Anterior cingulate cortex (tissue), 58 donors: Measurements from ENCODE around the gene TEKTIP1.
A peak's percentile ranks its signal among the peaks of the same experiment; 100 is the strongest.
"Not testable (repeated sequence)": the region's sequence is repeated elsewhere in the genome, so short reads cannot be mapped to it uniquely, and the experiment has no call there.

Experiments used
- DNase-seq, 58 donors: peaks; one replicate each; lab custom pipeline; 2025; lab: John Stamatoyannopoulos, UW

TEKTIP1 gene

DNA sequence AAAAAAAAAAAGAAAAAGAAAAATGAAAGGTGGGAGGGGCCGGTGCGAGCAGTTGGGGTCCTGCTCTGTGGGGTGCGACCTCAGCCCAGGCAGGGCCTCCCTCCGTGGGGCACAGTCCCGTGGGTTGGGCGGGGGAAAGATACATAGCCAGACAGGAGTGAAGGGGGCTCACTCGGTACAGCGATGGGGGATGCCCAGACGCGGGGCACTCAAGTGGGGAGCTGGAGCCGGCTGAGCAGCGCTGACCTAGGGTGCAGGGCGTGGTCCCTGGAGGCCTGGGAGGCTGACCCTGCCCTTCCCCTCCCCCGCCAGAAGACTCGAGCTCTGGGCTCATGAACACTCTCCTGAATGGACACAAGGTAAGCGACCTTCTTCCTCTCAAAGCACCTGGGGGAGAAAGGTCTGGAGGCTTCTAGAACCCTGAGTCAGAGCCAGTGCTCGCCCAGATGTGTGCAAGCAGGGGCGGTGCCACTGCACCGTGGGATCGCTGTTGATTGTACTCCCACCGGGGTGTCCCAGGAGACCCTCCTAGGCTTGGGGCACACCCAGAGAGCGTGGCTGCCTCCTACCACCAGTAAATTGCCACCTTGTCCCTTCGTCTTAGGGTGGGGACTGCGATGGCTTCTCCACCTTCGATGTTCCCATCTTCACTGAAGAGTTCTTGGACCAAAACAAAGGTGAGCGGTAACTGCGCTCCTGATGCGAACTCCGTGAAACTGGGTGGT, 37.1 kb downstream of the TEKTIP1 start:
- no peak for DNase-seq

DNA sequence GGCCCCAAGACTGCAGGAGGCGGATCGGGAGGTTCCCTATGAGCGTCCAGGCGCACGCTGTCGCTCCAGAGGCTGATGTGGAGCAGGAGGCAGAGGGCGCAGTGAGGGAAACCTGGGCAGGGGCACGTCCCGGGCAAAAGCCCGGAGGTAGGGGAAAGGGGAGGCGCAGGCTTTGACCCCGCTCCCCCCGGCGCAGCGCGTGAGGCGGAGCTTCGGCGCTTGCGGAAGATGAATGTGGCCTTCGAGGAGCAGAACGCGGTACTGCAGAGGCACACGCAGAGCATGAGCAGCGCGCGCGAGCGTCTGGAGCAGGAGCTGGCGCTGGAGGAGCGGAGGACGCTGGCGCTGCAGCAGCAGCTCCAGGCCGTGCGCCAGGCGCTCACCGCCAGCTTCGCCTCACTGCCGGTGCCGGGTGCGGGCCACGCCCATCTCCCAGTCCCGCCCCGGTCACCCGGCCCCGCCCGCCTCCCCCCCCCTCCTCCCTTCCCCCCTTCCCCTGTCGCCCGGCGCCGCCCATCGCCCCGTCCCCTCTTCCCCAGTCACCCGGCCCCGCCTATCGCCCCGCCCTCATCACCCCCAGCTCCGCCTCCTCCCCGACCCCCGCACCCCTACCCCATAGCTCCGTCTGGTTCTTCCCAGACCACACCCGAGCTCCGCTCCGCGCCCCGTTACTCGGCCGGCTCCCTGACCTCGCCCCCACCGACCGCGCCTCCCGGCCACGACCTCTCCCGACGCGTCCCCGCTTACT, 37.9 kb downstream of the TEKTIP1 start:
- peak in 50 of 58 donors; percentile 6 to 84 (median 44) for DNase-seq

- DNase-seq, result no peak
Measured at GRCh38 chr19:3577723-3578344, 38.9 kb downstream of the TEKTIP1 start.

DNA sequence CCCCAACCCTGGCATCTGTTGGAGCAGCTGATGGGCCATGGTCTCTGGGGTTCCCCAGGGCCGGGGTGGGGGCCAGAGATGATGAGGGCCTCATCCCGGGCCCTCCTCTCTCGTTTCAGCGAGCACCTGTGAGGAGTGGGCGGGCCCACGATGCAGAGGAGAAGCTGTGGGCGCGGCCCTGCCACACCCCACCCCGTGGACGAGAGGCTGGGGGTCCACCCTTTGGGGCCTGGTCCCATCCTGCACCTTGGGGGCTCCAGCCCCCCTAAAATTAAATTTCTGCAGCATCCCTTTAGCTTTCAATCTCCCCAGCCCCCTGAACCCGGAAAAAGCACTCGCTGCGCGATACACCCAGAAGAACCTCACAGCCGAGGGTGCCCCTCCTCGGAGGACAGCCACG, 39.4 kb downstream of the TEKTIP1 start:
- no peak for DNase-seq

DNA sequence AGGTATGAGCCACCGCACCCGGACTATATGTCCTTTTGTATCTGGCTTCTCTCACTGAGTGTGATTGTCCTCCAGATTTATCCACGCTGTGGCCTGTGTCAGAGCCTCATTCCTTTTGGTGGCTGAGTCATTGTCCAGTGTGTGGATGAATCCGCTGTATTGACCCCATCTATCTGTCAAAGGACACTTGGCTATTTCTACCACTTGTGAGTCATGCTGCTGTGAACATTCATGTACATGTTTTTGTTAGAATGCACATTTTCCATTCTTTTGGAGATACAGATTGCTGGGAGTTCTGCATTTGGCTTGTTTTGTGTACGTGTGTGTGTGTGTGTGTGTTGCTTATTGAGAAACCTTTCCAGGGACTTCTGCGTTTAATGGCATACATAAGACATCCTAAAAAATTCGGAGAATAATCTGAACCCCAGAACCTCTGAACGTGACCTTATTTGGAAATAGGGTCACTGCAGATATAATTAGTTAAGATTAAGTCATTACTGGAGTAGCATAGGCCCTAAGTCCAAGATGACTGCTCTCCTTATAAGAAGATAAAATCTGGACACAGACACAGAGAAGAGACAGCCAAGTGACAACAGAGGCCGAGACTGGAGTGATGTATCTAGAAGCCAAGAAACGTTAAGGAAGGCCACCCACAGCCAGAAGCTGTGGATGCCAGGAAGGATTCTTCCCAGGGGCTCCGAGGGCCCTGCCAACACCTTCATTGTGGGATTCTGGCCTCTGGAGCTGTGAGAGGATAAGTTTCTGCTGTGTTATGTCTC, 41.4 kb downstream of the TEKTIP1 start:
- peak in 6 of 58 donors; percentile 14 to 47 (median 25) for DNase-seq

DNA sequence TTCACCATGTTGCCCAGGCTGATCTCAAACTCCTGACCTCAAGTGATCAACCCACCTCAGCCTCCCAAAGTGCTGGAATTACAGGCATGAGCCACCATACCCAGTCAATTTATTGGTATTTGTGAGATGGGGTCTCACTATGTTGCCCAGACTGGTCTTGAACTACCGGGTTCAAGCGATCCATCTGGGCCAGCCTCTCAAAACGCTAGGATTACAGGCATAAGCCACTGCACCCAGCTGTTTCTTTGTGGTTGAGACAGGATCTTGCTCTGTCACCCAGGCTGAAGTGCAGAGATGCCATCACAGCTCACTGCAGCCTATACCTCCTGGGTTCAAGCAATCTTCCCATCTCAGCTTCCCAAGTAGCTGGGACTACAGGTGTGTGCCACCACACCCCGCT, 42.8 kb downstream of the TEKTIP1 start:
- DNase-seq, result not testable (repeated sequence)

GRCh38 chr19:3584036-3584802, 45.2 kb downstream of the TEKTIP1 start:
- DNase-seq, result not testable (repeated sequence)

- DNase-seq, result no peak
Measured at GRCh38 chr19:3585301-3586126, 46.5 kb downstream of the TEKTIP1 start, which contains the start of gene GIPC3. Gene GIPC3, plus strand, starts transcription at chr19:3585478. Its CDS starts 120 bp downstream, at chr19:3585598.

- no peak for DNase-seq
Measured at GRCh38 chr19:3586127-3586626, 47.2 kb downstream of the TEKTIP1 start.

- DNase-seq, result no peak
Measured at GRCh38 chr19:3586707-3587346, 47.9 kb downstream of the TEKTIP1 start.

GRCh38 chr19:3589439-3589838, 50.5 kb downstream of the TEKTIP1 start:
- DNase-seq, result no peak

GRCh38 chr19:3589949-3590348, 51.0 kb downstream of the TEKTIP1 start:
- DNase-seq, result no peak

DNA sequence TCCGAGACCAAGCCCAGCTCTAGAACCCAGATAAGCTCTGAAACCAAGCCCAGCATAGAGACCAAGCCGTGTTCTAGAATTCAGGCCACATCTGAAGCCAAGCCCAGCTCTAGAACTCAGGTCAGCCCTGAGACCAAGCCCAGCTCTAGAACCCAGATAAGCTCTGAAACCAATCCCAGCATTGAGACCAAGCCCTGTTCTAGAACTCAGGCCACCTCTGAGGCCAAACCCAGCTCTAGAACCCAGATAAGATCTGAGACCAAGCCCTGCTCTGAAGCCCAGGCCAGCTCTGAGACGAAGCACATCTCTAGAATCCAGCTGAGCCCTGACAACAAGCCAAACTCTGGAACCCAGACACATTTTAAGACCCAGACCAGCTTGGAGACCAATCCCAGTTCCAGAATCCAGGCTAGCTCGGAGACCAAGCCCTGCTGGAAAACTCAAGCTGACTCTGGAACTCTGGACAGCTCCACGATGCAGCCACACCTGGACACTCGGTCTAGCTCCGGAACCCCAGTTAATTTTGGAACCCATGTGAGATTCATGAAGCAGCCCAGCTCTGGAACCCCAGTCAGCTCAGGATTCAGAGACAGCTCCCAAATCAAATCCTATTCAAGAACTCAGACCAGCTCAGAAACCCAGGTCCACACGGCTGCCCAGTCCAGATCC, 52.2 kb downstream of the TEKTIP1 start:
- DNase-seq, result no peak

DNA sequence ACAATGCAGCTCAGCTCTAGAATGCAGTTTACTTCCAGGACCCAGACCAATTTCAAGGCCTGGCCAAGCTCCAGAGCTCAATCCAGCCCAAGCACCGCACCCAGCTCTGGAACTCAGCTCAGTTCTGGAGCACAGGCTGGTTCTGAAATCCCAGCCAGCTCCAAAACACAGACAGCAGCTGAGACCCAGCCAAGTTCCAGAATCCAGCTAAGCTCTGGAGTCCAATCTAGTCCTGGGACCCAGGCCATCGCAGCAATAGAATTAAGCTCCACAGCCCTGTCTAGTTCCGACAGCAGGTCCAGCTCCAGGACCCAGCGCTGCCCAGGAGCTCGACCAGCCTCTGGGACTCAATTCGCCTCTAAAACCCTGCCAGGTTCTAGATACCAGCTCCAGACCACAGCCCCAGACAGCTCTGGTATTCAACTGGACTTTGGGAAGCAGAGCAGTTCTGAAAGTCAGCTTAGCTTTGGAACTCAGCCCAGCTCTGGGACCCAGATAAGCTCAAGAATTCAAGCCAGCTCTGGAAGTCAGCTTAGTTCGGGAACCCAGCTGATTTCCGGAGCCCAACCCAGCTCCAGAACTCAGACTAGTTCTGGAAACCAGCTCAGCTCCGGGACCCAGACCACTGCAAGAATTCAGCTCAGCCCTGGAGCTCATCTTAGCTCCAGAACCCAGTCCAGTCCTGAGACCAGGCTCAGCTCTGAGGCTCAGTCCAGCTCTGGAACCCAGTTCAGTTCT, 53.1 kb downstream of the TEKTIP1 start:
- no peak for DNase-seq

- no peak for DNase-seq
Measured at GRCh38 chr19:3593156-3593555, 54.2 kb downstream of the TEKTIP1 start.
